ENCODE measurements around the gene SLC6A6.

SLC6A6 gene

DNA sequence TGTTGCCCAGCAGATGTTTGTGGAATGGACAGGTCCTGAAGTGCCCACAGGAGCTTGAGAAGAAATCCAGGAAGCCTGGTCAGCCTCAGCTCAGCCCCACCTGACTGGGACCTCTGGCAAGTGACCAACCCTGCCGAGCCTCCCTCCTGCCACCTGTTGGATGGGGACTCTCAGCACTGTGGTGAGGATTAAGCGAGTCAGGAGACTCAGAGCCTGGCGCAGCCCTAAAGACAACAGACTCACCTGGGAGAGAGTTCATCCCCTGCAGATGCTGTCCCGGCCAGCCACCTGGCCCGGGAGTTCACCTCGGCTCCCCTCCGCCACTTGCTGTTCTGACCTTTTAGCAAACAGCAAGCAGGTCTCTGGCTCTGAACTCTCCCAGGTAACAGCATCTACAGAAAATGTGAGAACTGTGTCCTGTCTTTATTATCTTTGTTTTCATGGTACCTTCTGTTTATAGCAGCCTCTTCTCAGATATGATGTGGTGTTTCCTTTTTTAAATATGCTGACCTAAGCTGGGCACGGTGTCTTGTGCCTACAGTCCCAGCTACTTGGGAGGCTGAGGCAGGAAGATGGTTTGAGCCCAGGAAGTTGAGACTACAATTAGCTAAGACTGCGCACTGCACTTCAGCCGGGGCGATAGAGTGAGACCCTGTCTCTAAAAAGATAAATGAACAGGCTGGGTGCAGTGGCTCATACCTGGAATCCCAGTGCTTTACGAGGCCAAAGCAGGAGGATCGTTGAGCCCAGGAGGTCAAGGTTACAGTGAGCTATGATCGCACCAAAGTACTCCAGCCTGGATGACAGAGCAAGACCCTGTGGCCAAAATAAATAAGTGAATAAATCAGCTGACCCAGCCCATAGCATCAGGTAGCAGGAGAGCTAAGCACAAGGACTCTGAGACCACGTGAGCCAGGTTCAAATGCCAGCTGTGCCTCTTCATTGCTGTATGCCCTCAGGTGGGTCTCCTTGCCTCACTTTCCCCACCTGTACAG is 32.4 kb upstream of the SLC6A6 start:
- Histone ChIP-seq H3K79me2 (ENCODE audit: low read length) (no peaks in the 10 kb centered on the region), H3K27me3 (replicated peaks; ENCODE audit: insufficient read depth, low read length) (no peaks in the 10 kb centered on the region), H3K9ac (ENCODE audit: low read length) (0 out of 2 replicates have a peak overlapping the region, but pooled peaks have one; percentile 8), H4K20me1 (ENCODE audit: insufficient read depth, low read length) (no peaks in the 10 kb centered on the region), H2AFZ (ENCODE audit: low read length) (peak overlapping the region; percentile 42), H3K4me3 (ENCODE audit: low read length) (no peak overlapping the region), H3K9me3 (replicated peaks; ENCODE audit: insufficient read depth, low read length) (no peaks in the 10 kb centered on the region), H3K27ac (ENCODE audit: low read length) (peak overlapping the region; percentile 50; the same call in 1 of the 2 replicates), H3K36me3 (replicated peaks; ENCODE audit: insufficient read depth, low read length) (no peaks in the 10 kb centered on the region), H3K4me2 (ENCODE audit: low read depth, low read length) (peak overlapping the region; percentile 51), H3K4me1 (ENCODE audit: low read length) (peaks cover 16% of the 10 kb centered on the region), H3F3A (ENCODE audit: insufficient read depth, low read length) (0 out of 2 replicates have a peak, but pooled peaks cover 9% of the 10 kb centered on the region), H3K9me2 (replicated peaks; ENCODE audit: insufficient read depth, low read length) (no peaks in the 10 kb centered on the region)
- peak; percentile 68 for DNase-seq
- TF ChIP-seq, protein P1, sequence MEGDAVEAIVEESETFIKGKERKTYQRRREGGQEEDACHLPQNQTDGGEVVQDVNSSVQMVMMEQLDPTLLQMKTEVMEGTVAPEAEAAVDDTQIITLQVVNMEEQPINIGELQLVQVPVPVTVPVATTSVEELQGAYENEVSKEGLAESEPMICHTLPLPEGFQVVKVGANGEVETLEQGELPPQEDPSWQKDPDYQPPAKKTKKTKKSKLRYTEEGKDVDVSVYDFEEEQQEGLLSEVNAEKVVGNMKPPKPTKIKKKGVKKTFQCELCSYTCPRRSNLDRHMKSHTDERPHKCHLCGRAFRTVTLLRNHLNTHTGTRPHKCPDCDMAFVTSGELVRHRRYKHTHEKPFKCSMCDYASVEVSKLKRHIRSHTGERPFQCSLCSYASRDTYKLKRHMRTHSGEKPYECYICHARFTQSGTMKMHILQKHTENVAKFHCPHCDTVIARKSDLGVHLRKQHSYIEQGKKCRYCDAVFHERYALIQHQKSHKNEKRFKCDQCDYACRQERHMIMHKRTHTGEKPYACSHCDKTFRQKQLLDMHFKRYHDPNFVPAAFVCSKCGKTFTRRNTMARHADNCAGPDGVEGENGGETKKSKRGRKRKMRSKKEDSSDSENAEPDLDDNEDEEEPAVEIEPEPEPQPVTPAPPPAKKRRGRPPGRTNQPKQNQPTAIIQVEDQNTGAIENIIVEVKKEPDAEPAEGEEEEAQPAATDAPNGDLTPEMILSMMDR (IDR thresholded peaks at IDR 0.05; ENCODE audit: low read length): peak; percentile 54
- TF ChIP-seq EZH2 (optimal IDR thresholded peaks at IDR 0.05; ENCODE audit: low read depth, low read length) (no peak), EZH2phosphoT487 (IDR thresholded peaks at IDR 0.05; ENCODE audit: low read length) (no peak)

DNA sequence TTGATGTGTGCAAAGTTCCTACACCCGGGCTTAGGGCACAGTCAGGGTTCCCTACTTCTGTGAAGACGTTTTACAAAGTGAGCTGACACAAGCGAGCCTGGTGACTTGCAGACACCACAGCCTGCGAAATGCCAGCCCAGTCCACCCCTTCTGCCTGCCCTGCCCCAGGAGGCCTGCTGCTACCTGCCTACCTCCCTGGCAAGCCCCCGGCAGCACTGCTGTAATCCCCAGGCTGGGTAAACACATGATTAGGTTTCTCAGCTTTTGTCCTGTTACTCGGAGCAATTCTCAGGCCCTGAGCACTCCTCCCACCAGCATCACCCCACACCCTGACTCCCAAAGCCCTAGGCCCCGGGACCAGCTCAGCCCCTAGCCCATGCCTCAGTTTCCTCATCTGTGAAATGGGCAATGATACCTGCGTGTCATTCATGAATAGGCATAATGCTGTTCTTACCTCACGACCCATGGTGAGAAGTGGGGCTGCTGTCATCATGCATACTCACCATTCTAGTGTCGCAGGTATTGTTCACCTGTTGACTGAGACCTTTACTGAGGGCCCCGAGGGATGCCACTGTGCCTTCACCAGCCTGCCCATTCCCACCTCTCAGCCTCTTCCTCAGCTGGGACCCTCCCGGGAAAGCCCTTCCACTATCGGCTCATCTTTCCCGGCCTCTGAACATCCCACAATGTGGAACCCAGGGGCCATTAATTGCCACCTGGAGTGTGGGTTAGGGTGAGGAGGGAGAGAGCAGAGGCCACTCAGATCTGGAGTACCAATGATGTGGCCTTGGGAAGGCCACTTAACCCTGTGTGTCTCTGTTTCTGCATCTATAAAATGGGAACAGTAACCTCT is 31.5 kb upstream of the SLC6A6 start:
- Histone ChIP-seq H3K79me2 (ENCODE audit: low read length) (no peaks in the 10 kb centered on the region), H3K4me1 (ENCODE audit: low read length) (peaks cover 16% of the 10 kb centered on the region), H3K9me2 (replicated peaks; ENCODE audit: insufficient read depth, low read length) (no peaks in the 10 kb centered on the region), H3K27me3 (replicated peaks; ENCODE audit: insufficient read depth, low read length) (no peaks in the 10 kb centered on the region), H3K9ac (ENCODE audit: low read length) (no peak overlapping the region), H3K9me3 (replicated peaks; ENCODE audit: insufficient read depth, low read length) (no peaks in the 10 kb centered on the region), H4K20me1 (ENCODE audit: insufficient read depth, low read length) (no peaks in the 10 kb centered on the region), H3F3A (ENCODE audit: insufficient read depth, low read length) (0 out of 2 replicates have a peak, but pooled peaks cover 9% of the 10 kb centered on the region), H3K27ac (ENCODE audit: low read length) (0 out of 2 replicates have a peak overlapping the region, but pooled peaks have one; percentile 50), H3K4me3 (ENCODE audit: low read length) (no peak overlapping the region), H3K4me2 (ENCODE audit: low read depth, low read length) (peak overlapping the region; percentile 51), H2AFZ (ENCODE audit: low read length) (no peak overlapping the region), H3K36me3 (replicated peaks; ENCODE audit: insufficient read depth, low read length) (no peaks in the 10 kb centered on the region)
- TF ChIP-seq EZH2phosphoT487 (IDR thresholded peaks at IDR 0.05; ENCODE audit: low read length) (no peak), EZH2 (optimal IDR thresholded peaks at IDR 0.05; ENCODE audit: low read depth, low read length) (no peak)
- TF ChIP-seq, protein P1 (IDR thresholded peaks at IDR 0.05; ENCODE audit: low read length): no peak
- DNase-seq: no peak

DNA sequence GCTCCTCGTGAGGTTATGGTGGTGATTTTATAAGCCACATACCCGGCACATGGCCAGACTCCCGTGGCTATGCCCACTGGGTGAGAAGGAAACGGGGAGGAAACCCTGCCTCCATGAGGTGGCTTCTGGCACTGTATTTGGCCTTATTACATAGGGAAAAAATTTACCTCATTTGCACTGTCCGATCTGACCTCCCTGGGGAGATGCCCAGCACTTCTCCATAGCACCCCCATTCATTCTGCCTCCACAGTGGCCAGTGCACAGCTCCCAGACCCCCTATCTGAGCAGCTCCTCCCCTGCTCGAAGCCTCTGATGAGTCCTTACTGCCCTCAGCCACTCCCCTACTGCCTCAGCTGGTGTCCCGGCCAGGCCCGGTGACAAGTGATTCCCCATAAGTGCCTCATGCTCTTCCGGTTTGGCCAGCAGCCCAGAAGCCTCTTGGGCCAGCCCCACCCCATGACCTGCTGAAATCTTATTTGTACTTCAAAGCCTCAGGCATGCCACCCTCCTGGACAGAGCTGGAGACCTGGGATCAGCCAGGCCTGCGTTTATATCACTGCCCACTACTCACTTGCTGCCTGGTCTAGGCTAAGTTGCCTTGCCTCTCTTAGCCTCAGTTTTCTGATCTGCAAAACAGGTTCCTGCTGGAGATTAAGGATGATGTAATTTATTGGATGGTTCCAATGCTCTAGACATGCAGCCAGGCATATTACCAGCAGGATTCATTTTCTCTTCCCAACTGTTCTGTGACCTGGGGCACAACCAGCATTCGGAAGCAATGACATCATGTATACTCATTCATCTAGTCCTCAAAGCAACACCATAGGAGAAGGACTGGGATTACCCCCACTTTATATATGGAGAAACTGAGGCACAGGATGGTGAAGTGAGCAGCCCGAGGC is 30.6 kb upstream of the SLC6A6 start:
- Histone ChIP-seq H3K79me2 (ENCODE audit: low read length) (no peaks in the 10 kb centered on the region), H4K20me1 (ENCODE audit: insufficient read depth, low read length) (no peaks in the 10 kb centered on the region), H3K27ac (ENCODE audit: low read length) (no peak overlapping the region), H3K4me3 (ENCODE audit: low read length) (no peak overlapping the region), H3K9me2 (replicated peaks; ENCODE audit: insufficient read depth, low read length) (no peaks in the 10 kb centered on the region), H3K4me1 (ENCODE audit: low read length) (peaks cover 16% of the 10 kb centered on the region), H3K9ac (ENCODE audit: low read length) (no peak overlapping the region), H3K4me2 (ENCODE audit: low read depth, low read length) (no peak overlapping the region), H2AFZ (ENCODE audit: low read length) (no peak overlapping the region), H3F3A (ENCODE audit: insufficient read depth, low read length) (0 out of 2 replicates have a peak, but pooled peaks cover 9% of the 10 kb centered on the region), H3K9me3 (replicated peaks; ENCODE audit: insufficient read depth, low read length) (no peaks in the 10 kb centered on the region), H3K27me3 (replicated peaks; ENCODE audit: insufficient read depth, low read length) (no peaks in the 10 kb centered on the region), H3K36me3 (replicated peaks; ENCODE audit: insufficient read depth, low read length) (no peaks in the 10 kb centered on the region)
- TF ChIP-seq, protein P1 (IDR thresholded peaks at IDR 0.05; ENCODE audit: low read length): no peak
- no peak for TF ChIP-seq EZH2phosphoT487 (IDR thresholded peaks at IDR 0.05; ENCODE audit: low read length)
- no peak for TF ChIP-seq EZH2 (optimal IDR thresholded peaks at IDR 0.05; ENCODE audit: low read depth, low read length)
- no peak for DNase-seq
